ENCODE results near the gene NTMT1. TPM values are rescaled to one million over a fixed set of nuclear protein-coding genes. Genes with fewer than 3 reads are reported as not detected.

Gene NTMT1
- total RNA-seq, 1 donor from 2014 or later: 55.1 TPM

DNA sequence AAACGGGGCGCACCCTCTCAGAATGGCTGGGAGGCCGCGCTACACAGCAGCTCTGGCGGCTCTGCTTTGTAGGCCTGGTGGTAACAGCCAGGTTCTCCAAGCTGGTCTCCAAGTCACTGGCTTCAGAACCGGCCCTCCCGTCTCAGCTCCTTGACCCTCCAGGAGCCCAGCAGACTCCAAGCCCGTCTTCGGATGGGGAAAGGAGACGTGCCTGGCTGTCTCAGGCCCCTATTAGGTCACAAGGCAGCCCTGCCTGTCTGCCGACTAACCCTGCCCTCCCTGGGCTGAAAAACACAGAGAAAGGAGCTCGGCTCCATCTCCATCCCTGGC, 13.8 kb downstream of the NTMT1 start:
- H2AFZ ChIP-seq (ENCODE audit: low read depth, low read length): no peak overlapping the region
- no peaks in the 10 kb centered on the region for H3K9me3 ChIP-seq (ENCODE audit: insufficient read depth, low read depth, low read length)
- FAIRE-seq (no peak), DNase-seq (ENCODE audit: low read depth) (no peak)
- Mint-ChIP-seq H3K4me1 (ENCODE audit: low read depth, unreplicated experiment) (peaks cover 11% of the 10 kb centered on the region), H3K4me3 (ENCODE audit: unreplicated experiment) (peak overlapping the region; percentile 94), H3K27ac (ENCODE audit: unreplicated experiment) (no peak overlapping the region), H3K9me3 (ENCODE audit: unreplicated experiment) (no peaks in the 10 kb centered on the region), H3K36me3 (ENCODE audit: low read depth, unreplicated experiment) (peaks cover 8% of the 10 kb centered on the region), H3K27me3 (ENCODE audit: low read depth, unreplicated experiment) (no peaks in the 10 kb centered on the region)
- no peaks in the 10 kb centered on the region for H3K27me3 ChIP-seq (ENCODE audit: insufficient read depth, low read length)
- H3K4me1 ChIP-seq (ENCODE audit: insufficient read depth, low read length): peaks cover 20% of the 10 kb centered on the region
- peaks cover 64% of the 10 kb centered on the region for H4K20me1 ChIP-seq (ENCODE audit: insufficient read depth, low read length)
- peaks cover 64% of the 10 kb centered on the region for H3K79me2 ChIP-seq (ENCODE audit: insufficient read depth, low read length)
- H3K4me2 ChIP-seq (ENCODE audit: low read length): peak overlapping the region; percentile 98
- no peak overlapping the region for H3K27ac ChIP-seq (ENCODE audit: low read depth, low read length)
- H3K9ac ChIP-seq (ENCODE audit: low read length): peak overlapping the region; percentile 94
- no peak overlapping the region for H3K4me3 ChIP-seq (ENCODE audit: insufficient read depth, low read depth, low read length)
- peaks cover 16% of the 10 kb centered on the region for H3K36me3 ChIP-seq (ENCODE audit: insufficient read depth, low read length)
- TF ChIP-seq, protein P1, sequence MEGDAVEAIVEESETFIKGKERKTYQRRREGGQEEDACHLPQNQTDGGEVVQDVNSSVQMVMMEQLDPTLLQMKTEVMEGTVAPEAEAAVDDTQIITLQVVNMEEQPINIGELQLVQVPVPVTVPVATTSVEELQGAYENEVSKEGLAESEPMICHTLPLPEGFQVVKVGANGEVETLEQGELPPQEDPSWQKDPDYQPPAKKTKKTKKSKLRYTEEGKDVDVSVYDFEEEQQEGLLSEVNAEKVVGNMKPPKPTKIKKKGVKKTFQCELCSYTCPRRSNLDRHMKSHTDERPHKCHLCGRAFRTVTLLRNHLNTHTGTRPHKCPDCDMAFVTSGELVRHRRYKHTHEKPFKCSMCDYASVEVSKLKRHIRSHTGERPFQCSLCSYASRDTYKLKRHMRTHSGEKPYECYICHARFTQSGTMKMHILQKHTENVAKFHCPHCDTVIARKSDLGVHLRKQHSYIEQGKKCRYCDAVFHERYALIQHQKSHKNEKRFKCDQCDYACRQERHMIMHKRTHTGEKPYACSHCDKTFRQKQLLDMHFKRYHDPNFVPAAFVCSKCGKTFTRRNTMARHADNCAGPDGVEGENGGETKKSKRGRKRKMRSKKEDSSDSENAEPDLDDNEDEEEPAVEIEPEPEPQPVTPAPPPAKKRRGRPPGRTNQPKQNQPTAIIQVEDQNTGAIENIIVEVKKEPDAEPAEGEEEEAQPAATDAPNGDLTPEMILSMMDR (IDR thresholded peaks at IDR 0.05; ENCODE audit: insufficient read depth, low read depth, low read length): no peak
- TF ChIP-seq EZH2 (IDR thresholded peaks at IDR 0.05; ENCODE audit: insufficient read depth, low read length): no peak

DNA sequence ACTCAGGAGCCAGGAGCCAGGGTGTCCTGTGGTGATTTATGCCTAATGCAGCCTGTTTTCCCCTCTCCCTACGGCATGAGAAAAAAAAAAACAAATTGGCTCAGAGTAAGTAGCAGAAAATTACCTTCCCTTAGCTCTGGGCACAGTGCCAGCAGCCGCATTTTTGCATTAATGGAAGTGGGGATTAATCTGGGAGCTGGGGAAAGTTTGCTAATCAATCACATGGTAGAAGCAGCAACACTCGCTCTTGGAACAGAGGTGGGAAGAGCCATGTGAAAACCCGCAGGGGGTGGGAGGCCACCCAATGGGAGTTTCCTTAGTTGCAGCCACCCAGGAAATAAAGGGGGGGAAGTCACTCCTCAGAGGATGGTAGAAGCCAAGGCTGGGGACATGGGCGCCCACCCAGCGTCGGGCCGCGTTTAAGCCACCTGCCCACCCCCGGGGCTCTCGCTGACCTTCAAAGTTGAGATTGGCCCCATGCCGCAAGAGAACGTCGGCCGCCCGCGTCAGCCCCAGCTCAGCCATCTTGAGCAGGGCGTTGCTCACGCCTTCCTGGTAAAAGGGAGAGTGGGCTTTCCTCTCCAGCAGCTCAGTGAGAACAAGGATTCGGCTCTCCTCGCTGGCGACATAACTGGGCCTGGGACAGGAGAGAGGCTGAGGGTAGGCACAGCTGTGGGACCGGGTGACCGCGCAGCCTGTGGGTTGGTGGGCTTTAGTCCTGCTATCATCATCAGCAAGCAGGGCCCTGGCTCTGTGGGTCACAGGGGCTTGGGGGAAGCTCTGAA, 14.3 kb downstream of the NTMT1 start:
- Mint-ChIP-seq H3K36me3 (ENCODE audit: low read depth, unreplicated experiment) (peaks cover 2% of the 10 kb centered on the region), H3K9me3 (ENCODE audit: unreplicated experiment) (no peaks in the 10 kb centered on the region), H3K27ac (ENCODE audit: unreplicated experiment) (no peak overlapping the region), H3K4me3 (ENCODE audit: unreplicated experiment) (peak overlapping the region; percentile 94), H3K4me1 (ENCODE audit: low read depth, unreplicated experiment) (peaks cover 11% of the 10 kb centered on the region), H3K27me3 (ENCODE audit: low read depth, unreplicated experiment) (peaks cover under 1% of the 10 kb centered on the region)
- Histone ChIP-seq H4K20me1 (ENCODE audit: insufficient read depth, low read length) (peaks cover 58% of the 10 kb centered on the region), H3K4me1 (ENCODE audit: insufficient read depth, low read length) (peaks cover 20% of the 10 kb centered on the region), H3K79me2 (ENCODE audit: insufficient read depth, low read length) (peaks cover 59% of the 10 kb centered on the region), H3K27me3 (ENCODE audit: insufficient read depth, low read length) (no peaks in the 10 kb centered on the region), H3K4me2 (ENCODE audit: low read length) (peak overlapping the region; percentile 98), H3K9me3 (ENCODE audit: insufficient read depth, low read depth, low read length) (no peaks in the 10 kb centered on the region), H3K4me3 (ENCODE audit: insufficient read depth, low read depth, low read length) (peak overlapping the region; percentile 87), H3K27ac (ENCODE audit: low read depth, low read length) (no peak overlapping the region), H3K36me3 (ENCODE audit: insufficient read depth, low read length) (peaks cover 13% of the 10 kb centered on the region), H2AFZ (ENCODE audit: low read depth, low read length) (no peak overlapping the region), H3K9ac (ENCODE audit: low read length) (peak overlapping the region; percentile 94)
- TF ChIP-seq, protein P1 (IDR thresholded peaks at IDR 0.05; ENCODE audit: insufficient read depth, low read depth, low read length): no peak
- TF ChIP-seq EZH2 (IDR thresholded peaks at IDR 0.05; ENCODE audit: insufficient read depth, low read length): no peak
- DNase-seq (ENCODE audit: low read depth) (peak; percentile 81), FAIRE-seq (no peak)
